ENCODE results near the gene PLD1. TPM values are rescaled to one million over a fixed set of nuclear protein-coding genes. Genes with fewer than 3 reads are reported as not detected.
"Not testable (repeated sequence)": the region's sequence is repeated elsewhere in the genome, so short reads cannot be mapped to it uniquely, and the experiment has no call there.

The PLD1 gene
- total and polyA plus RNA-seq, 4 donors, result 4.9 to 31.5 (median 18.6) TPM

- no peak for DNase-seq (ENCODE audit: low spot score)
These were observed 114.9 kb downstream of the PLD1 start for GRCh38 chr3:171695426-171695825.

GRCh38 chr3:171694888-171695287 is 115.4 kb downstream of the PLD1 start:
- Histone ChIP-seq H3K4me3 (ENCODE audit: low read depth in 1 of 3, low read length in 3 of 3) (no peak overlapping the region), H3K27ac (ENCODE audit: low read depth in 1 of 2, low read length in 2 of 2) (no peak overlapping the region), H3K9ac (ENCODE audit: low read depth in 1 of 2, low read length in 2 of 2) (no peak overlapping the region), H3K4me1 (ENCODE audit: control insufficient read depth in 4 of 4, insufficient read depth in 4 of 4, low read length in 3 of 4) (peaks cover 1 to 21% (median 10%) of the 10 kb centered on the region in 4 donors), H3K9me3 (ENCODE audit: control insufficient read depth in 4 of 4, low read length in 3 of 4) (no peaks in the 10 kb centered on the region), H3K36me3 (ENCODE audit: control insufficient read depth in 4 of 4, insufficient read depth in 3 of 4, low read depth in 1 of 4, low read length in 3 of 4) (peaks cover 0 to 3% (median under 1%) of the 10 kb centered on the region in 4 donors), H3K27me3 (ENCODE audit: control insufficient read depth in 4 of 4, insufficient read depth in 4 of 4, low read length in 3 of 4) (no peaks in the 10 kb centered on the region)
- DNase-seq (ENCODE audit: low spot score), result no peak
- TF ChIP-seq TAF1 (conservative IDR thresholded peaks at IDR 0.05) (no peak), HNF4A (conservative IDR thresholded peaks at IDR 0.05) (no peak), HNF4G (IDR thresholded peaks at IDR 0.05) (no peak), GABPA (IDR thresholded peaks at IDR 0.05 in 1 of 2, conservative IDR thresholded peaks at IDR 0.05 in 1 of 2) (no peak), JUND (IDR thresholded peaks at IDR 0.05) (no peak), SP1 (IDR thresholded peaks at IDR 0.05) (no peak), RAD21 (IDR thresholded peaks at IDR 0.05) (no peak), RXRA (IDR thresholded peaks at IDR 0.05) (no peak), YY1 (IDR thresholded peaks at IDR 0.05) (no peak), MAX (IDR thresholded peaks at IDR 0.05) (no peak)
- WGBS, result 85% methylated on average over 1 of the region's 1 CpG

More at GRCh38 chr3:171695426-171695825, 114.9 kb downstream of the PLD1 start:
- Histone ChIP-seq H3K4me3 (ENCODE audit: low read depth in 1 of 3, low read length in 3 of 3) (no peak overlapping the region), H3K9me3 (ENCODE audit: control insufficient read depth in 4 of 4, low read length in 3 of 4) (no peaks in the 10 kb centered on the region), H3K9ac (ENCODE audit: low read depth in 1 of 2, low read length in 2 of 2) (no peak overlapping the region), H3K4me1 (ENCODE audit: control insufficient read depth in 4 of 4, insufficient read depth in 4 of 4, low read length in 3 of 4) (peaks cover 1 to 21% (median 10%) of the 10 kb centered on the region in 4 donors), H3K27ac (ENCODE audit: low read depth in 1 of 2, low read length in 2 of 2) (no peak overlapping the region), H3K36me3 (ENCODE audit: control insufficient read depth in 4 of 4, insufficient read depth in 3 of 4, low read depth in 1 of 4, low read length in 3 of 4) (peaks cover 0 to 3% (median under 1%) of the 10 kb centered on the region in 4 donors), H3K27me3 (ENCODE audit: control insufficient read depth in 4 of 4, insufficient read depth in 4 of 4, low read length in 3 of 4) (no peaks in the 10 kb centered on the region)
- WGBS, result 34% methylated on average over 1 of the region's 1 CpG
- TF ChIP-seq RXRA (IDR thresholded peaks at IDR 0.05), result peak in 1 of 2 donors; percentile 14
- no peak for TF ChIP-seq RAD21 (IDR thresholded peaks at IDR 0.05)

DNA sequence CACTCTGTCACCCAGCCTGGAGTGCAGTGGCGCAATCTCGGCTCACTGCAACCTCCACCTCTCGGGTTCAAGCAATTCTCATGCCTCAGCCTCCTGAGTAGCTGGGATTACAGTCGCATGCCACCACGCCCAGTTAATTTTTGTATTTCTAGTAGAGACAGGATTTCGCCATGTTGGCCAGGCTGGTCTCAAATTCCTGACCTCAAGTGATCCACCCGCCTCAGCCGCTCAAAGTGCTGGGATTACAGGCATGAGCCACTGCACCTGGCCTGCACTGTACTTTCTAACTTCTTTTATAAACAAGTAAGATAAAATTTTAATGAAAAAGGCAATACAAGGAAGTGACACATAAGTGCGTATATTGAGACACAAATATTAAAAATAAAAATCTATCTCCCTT is 117.7 kb downstream of the PLD1 start:
- not testable (repeated sequence) for H3K4me3 ChIP-seq (ENCODE audit: low read depth in 1 of 3, low read length in 3 of 3); H3K27ac ChIP-seq (ENCODE audit: low read depth in 1 of 2, low read length in 2 of 2); H3K9ac ChIP-seq (ENCODE audit: low read depth in 1 of 2, low read length in 2 of 2); H3K36me3 ChIP-seq (ENCODE audit: control insufficient read depth in 4 of 4, insufficient read depth in 3 of 4, low read depth in 1 of 4, low read length in 3 of 4); DNase-seq (ENCODE audit: low spot score); H3K27me3 ChIP-seq (ENCODE audit: control insufficient read depth in 4 of 4, insufficient read depth in 4 of 4, low read length in 3 of 4); H3K9me3 ChIP-seq (ENCODE audit: control insufficient read depth in 4 of 4, low read length in 3 of 4)
- peaks cover 1 to 20% (median 10%) of the 10 kb centered on the region in 4 donors for H3K4me1 ChIP-seq (ENCODE audit: control insufficient read depth in 4 of 4, insufficient read depth in 4 of 4, low read length in 3 of 4)
- WGBS, result 90% methylated on average over 9 of the region's 9 CpGs

- Histone ChIP-seq H3K27ac (ENCODE audit: low read depth in 1 of 2, low read length in 2 of 2) (no peak overlapping the region), H3K9ac (ENCODE audit: low read depth in 1 of 2, low read length in 2 of 2) (no peak overlapping the region), H3K9me3 (ENCODE audit: control insufficient read depth in 4 of 4, low read length in 3 of 4) (no peaks in the 10 kb centered on the region), H3K4me3 (ENCODE audit: low read depth in 1 of 3, low read length in 3 of 3) (no peak overlapping the region), H3K4me1 (ENCODE audit: control insufficient read depth in 4 of 4, insufficient read depth in 4 of 4, low read length in 3 of 4) (peaks cover 1 to 13% (median 8%) of the 10 kb centered on the region in 4 donors), H3K36me3 (ENCODE audit: control insufficient read depth in 4 of 4, insufficient read depth in 3 of 4, low read depth in 1 of 4, low read length in 3 of 4) (peaks cover 0 to 10% (median 3%) of the 10 kb centered on the region in 4 donors), H3K27me3 (ENCODE audit: control insufficient read depth in 4 of 4, insufficient read depth in 4 of 4, low read length in 3 of 4) (no peaks in the 10 kb centered on the region)
- DNase-seq (ENCODE audit: low spot score), result no peak
- WGBS, result 99% methylated on average over 1 of the region's 1 CpG
- TF ChIP-seq YY1 (IDR thresholded peaks at IDR 0.05) (no peak), TAF1 (conservative IDR thresholded peaks at IDR 0.05) (no peak), CTCF (IDR thresholded peaks at IDR 0.05; ENCODE audit: low read depth, low read length, missing input control) (no peak), RXRA (IDR thresholded peaks at IDR 0.05) (no peak), SP1 (IDR thresholded peaks at IDR 0.05) (no peak), RAD21 (IDR thresholded peaks at IDR 0.05) (no peak), FOXA1 (IDR thresholded peaks at IDR 0.05) (no peak), EGR1 (IDR thresholded peaks at IDR 0.05; ENCODE audit: low read depth in 2 of 2) (no peak), FOXA2 (IDR thresholded peaks at IDR 0.05) (no peak), ATF3 (IDR thresholded peaks at IDR 0.05) (no peak), NR2F2 (IDR thresholded peaks at IDR 0.05) (no peak), HNF4A (conservative IDR thresholded peaks at IDR 0.05) (no peak), HNF4G (IDR thresholded peaks at IDR 0.05) (no peak), ZBTB33 (IDR thresholded peaks at IDR 0.05) (no peak), GABPA (IDR thresholded peaks at IDR 0.05 in 1 of 2, conservative IDR thresholded peaks at IDR 0.05 in 1 of 2) (no peak), MAX (IDR thresholded peaks at IDR 0.05) (no peak), JUND (IDR thresholded peaks at IDR 0.05) (no peak)
These were observed 118.8 kb downstream of the PLD1 start for GRCh38 chr3:171691485-171691884.
